Transverse colon (tissue), 4 donors: Measurements from ENCODE around the gene CDC42SE1. TPM values are rescaled to one million over a fixed set of nuclear protein-coding genes. Genes with fewer than 3 reads are reported as not detected.

ENCODE experiments used
- DNase-seq: peaks from one replicate; pipeline ENCODE4 v3.0.0-alpha.2; 2019
- H3K27ac ChIP-seq, 4 donors: fragments of 200-600 bp; sonication (generic); 2 replicates each; pipeline ENCODE4 v1.5.1; 2016 to 2018; ENCODE audit warnings: inconsistent platforms in 4 of 4
- H3K27me3 ChIP-seq: fragments of 200-600 bp; sonication (generic); 2 replicates; pipeline ENCODE4 v1.5.1; 2017; ENCODE audit warnings: inconsistent platforms
- H3K36me3 ChIP-seq, 4 donors: fragments of 200-600 bp; sonication (generic); 2 replicates each; pipeline ENCODE4 v1.5.1; 2017 to 2019; ENCODE audit warnings: inconsistent platforms in 4 of 4
- H3K4me1 ChIP-seq, 4 donors: fragments of 200-600 bp; sonication (generic); 2 replicates each; pipeline ENCODE4 v1.5.1; 2017 to 2020; ENCODE audit warnings: inconsistent platforms in 4 of 4
- H3K4me3 ChIP-seq, 4 donors: fragments of 200-600 bp; sonication (generic); 1 replicate in 1 of 4; 2 replicates in 3 of 4; pipeline versions ENCODE4 v1.5.1 to v1.6.1; 2017 to 2019; ENCODE audit warnings: inconsistent platforms in 4 of 4
- H3K9me3 ChIP-seq, 2 donors: fragments of 200-600 bp; sonication (generic); 2 replicates each; pipeline ENCODE4 v1.5.1; 2017 to 2019; ENCODE audit warnings: inconsistent platforms in 2 of 2
- CTCF ChIP-seq, 5 experiments: fragments of 200-600 bp in 3 of 5; fragments of 450-650 bp in 2 of 5; sonication (generic) in 3 of 5; IDR thresholded peaks; 1 replicate in 2 of 5; 2 replicates in 3 of 5; pipeline ENCODE4 v1.5.1; 2016 to 2017; ENCODE audit warnings: antibody characterized with exemption in 5 of 5, inconsistent platforms in 3 of 5, mild to moderate bottlenecking in 2 of 5, moderate library complexity in 1 of 5
- EP300 ChIP-seq: sonication (generic); formaldehyde crosslinking; IDR thresholded peaks from one replicate; pipeline ENCODE4 v1.6.1; 2017; ENCODE audit warnings: antibody characterized with exemption, low read depth
- POLR2A ChIP-seq: fragments of 450-650 bp; IDR thresholded peaks from one replicate; pipeline ENCODE4 v1.6.1; 2016; ENCODE audit warnings: antibody characterized with exemption, mild to moderate bottlenecking, moderate library complexity
- POLR2AphosphoS5 ChIP-seq, 3 donors: sonication (generic); formaldehyde crosslinking; IDR thresholded peaks; one replicate each; pipeline ENCODE4 v1.6.1; 2016; ENCODE audit warnings: antibody characterized with exemption in 3 of 3
- WGBS, 2 donors: methylation state at CpG; one replicate each; pipeline ENCODE4 v1.1.5; 2018; ENCODE audit warnings: low coverage in 1 of 2; 5-methylcytosine and 5-hydroxymethylcytosine counted together
- in situ Hi-C, 4 donors: fragments of 200-750 bp; cut with MboI; loops; one replicate each; pipeline versions ENCODE4 v1.15.0 to v1.15.1; 2017; ENCODE audit warnings: low sequenced_read_pairs in 3 of 4, low pct_ligation_motif_present in 1 of 4, low pct_unique_long_range_greater_than_20kb in 1 of 4
- intact Hi-C: fragments of 100-400 bp; cut with DNase I; formaldehyde crosslinking; loops from one replicate; pipeline ENCODE4 v1.15.1; 2023; ENCODE audit warnings: low total_unique reads
- total RNA-seq, 4 donors: library from RNA; depleted of rRNA; stranded (reverse); fragments of >200 nt; gene quantifications; one replicate each; pipeline ENCODE4 v1.1.0, GENCODE V29; 2016

CDC42SE1 gene
- total RNA-seq, 4 donors from 2014 or later = 34.4 to 90.2 (median 57.5) TPM

- no peaks in the 10 kb centered on the region for H3K27me3 ChIP-seq
- DNase-seq = no peak
- TF ChIP-seq POLR2A (no peak), CTCF (IDR thresholded peaks at IDR 0.05) (no peak), EP300 (no peak), POLR2AphosphoS5 (IDR thresholded peaks at IDR 0.05) (no peak)
- H3K9me3 ChIP-seq = no peaks in the 10 kb centered on the region
- H3K4me3 ChIP-seq = no peak within 1 kb of the TSS
- 39% methylated on average over 2 of the region's 2 CpGs; no CpG with 5 or more reads in 1 of the 2 donors for WGBS, 2 donors
- H3K4me1 ChIP-seq = no peaks in the 10 kb centered on the region
- in situ Hi-C loops (loop anchor here in 1 of 4 donors (25.0 kb wide), 1 partner anchor 126 kb away; the partner anchor contains the start of genes LYSMD1, SCNM1 and TNFAIP8L2), intact Hi-C loops (no loop called here)
- H3K36me3 ChIP-seq = peaks cover 0 to 21% (median 5%) of the 10 kb centered on the region in 4 donors
- no peak within 1 kb of the TSS for H3K27ac ChIP-seq
Measured at GRCh38 chr1:151036356-151036755, 23.1 kb downstream of the CDC42SE1 start, which contains the start of gene BNIPL. Gene BNIPL (plus strand): TSS chr1:151036586. CDS start chr1:151036726, 140 bp downstream.

GRCh38 chr1:151035167-151035566 lies 24.3 kb downstream of the CDC42SE1 start:
- TF ChIP-seq POLR2A (no peak), EP300 (no peak), CTCF (IDR thresholded peaks at IDR 0.05) (no peak), POLR2AphosphoS5 (IDR thresholded peaks at IDR 0.05) (no peak)
- DNase-seq = no peak
- Histone ChIP-seq H3K27me3 (no peaks in the 10 kb centered on the region), H3K4me1 (no peaks in the 10 kb centered on the region), H3K36me3 (peaks cover 0 to 21% (median 5%) of the 10 kb centered on the region in 4 donors), H3K27ac (no peak overlapping the region), H3K4me3 (no peak overlapping the region), H3K9me3 (no peaks in the 10 kb centered on the region)
- 87 to 100% methylated on average over 2 to 3 of the region's 3 CpGs for WGBS, 2 donors
- in situ Hi-C loops = loop anchor here in 1 of 4 donors (25.0 kb wide), 1 partner anchor 127 kb away; the partner anchor contains the start of genes LYSMD1, SCNM1 and TNFAIP8L2
- intact Hi-C loops = no loop called here

- intact Hi-C loops = no loop called here
- 98 to 100% methylated on average over 3 to 8 of the region's 8 CpGs for WGBS, 2 donors
Measured at GRCh38 chr1:151032164-151032563, 27.3 kb downstream of the CDC42SE1 start.

GRCh38 chr1:151026460-151026859 lies 33.0 kb downstream of the CDC42SE1 start:
- H3K9me3 ChIP-seq = no peaks in the 10 kb centered on the region
- H3K4me3 ChIP-seq = no peak overlapping the region
- TF ChIP-seq EP300 = no peak
- TF ChIP-seq CTCF (IDR thresholded peaks at IDR 0.05) = no peak
- TF ChIP-seq POLR2AphosphoS5 (IDR thresholded peaks at IDR 0.05) = no peak
- TF ChIP-seq POLR2A = no peak
- H3K27me3 ChIP-seq = no peaks in the 10 kb centered on the region
- H3K36me3 ChIP-seq = peaks cover 0 to 28% (median 13%) of the 10 kb centered on the region in 4 donors
- in situ Hi-C loops = loop anchor here in 2 of 4 donors (10.0 to 25.0 kb wide), 2 partner anchors 128 to 136 kb away; partner anchors contain the start of genes TNFAIP8L2 (in 2 of the 2), LYSMD1 (in 1 of the 2) and SCNM1 (in 1 of the 2)
- peaks cover 0 to 8% (median 0%) of the 10 kb centered on the region in 4 donors for H3K4me1 ChIP-seq
- H3K27ac ChIP-seq = no peak overlapping the region
- DNase-seq = no peak
- intact Hi-C loops = no loop called here

More at GRCh38 chr1:151032164-151032563, 27.3 kb downstream of the CDC42SE1 start:
- Histone ChIP-seq H3K27ac (no peak overlapping the region), H3K36me3 (peaks cover 0 to 34% (median 12%) of the 10 kb centered on the region in 4 donors), H3K4me1 (no peaks in the 10 kb centered on the region), H3K4me3 (no peak overlapping the region), H3K27me3 (no peaks in the 10 kb centered on the region), H3K9me3 (no peaks in the 10 kb centered on the region)
- no peak for DNase-seq
- in situ Hi-C loops = loop anchor here in 1 of 4 donors (25.0 kb wide), 1 partner anchor 130 kb away; the partner anchor contains the start of genes LYSMD1, SCNM1 and TNFAIP8L2
- TF ChIP-seq CTCF (IDR thresholded peaks at IDR 0.05) (no peak), EP300 (no peak), POLR2AphosphoS5 (IDR thresholded peaks at IDR 0.05) (no peak), POLR2A (no peak)
